Measurements from ENCODE around the gene NTSR2.

DNA sequence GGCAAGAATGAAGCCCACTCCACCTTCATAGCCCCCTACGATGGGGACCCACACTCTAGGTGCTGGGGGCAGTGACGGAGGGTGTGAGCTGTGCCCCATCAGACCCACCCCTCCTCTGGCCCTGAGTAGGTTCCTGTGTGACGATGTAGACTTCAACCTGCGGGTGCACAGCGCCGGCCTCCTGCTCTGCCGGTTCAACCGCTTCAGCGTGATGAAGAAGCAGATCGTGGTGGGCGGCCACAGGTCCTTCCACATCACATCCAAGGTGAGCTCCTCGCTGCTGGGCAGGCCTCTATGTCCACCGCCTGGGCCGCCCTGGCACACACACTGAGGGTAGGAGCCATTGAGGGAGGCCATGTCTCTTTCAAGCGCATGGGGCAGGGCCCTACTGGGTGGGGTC lies 34.9 kb downstream of the NTSR2 start:
- TF ChIP-seq, protein P1, sequence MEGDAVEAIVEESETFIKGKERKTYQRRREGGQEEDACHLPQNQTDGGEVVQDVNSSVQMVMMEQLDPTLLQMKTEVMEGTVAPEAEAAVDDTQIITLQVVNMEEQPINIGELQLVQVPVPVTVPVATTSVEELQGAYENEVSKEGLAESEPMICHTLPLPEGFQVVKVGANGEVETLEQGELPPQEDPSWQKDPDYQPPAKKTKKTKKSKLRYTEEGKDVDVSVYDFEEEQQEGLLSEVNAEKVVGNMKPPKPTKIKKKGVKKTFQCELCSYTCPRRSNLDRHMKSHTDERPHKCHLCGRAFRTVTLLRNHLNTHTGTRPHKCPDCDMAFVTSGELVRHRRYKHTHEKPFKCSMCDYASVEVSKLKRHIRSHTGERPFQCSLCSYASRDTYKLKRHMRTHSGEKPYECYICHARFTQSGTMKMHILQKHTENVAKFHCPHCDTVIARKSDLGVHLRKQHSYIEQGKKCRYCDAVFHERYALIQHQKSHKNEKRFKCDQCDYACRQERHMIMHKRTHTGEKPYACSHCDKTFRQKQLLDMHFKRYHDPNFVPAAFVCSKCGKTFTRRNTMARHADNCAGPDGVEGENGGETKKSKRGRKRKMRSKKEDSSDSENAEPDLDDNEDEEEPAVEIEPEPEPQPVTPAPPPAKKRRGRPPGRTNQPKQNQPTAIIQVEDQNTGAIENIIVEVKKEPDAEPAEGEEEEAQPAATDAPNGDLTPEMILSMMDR (IDR thresholded peaks at IDR 0.05; ENCODE audit: insufficient read depth, low read depth, low read length): no peak
- TF ChIP-seq EZH2 (IDR thresholded peaks at IDR 0.05; ENCODE audit: insufficient read depth, low read length): no peak
